HT1080 (cell line): Measurements from ENCODE around the gene ARL16. TPM values are rescaled to one million over a fixed set of nuclear protein-coding genes. Genes with fewer than 3 reads are reported as not detected.

ENCODE experiments used
- DNase-seq: peaks from one replicate; pipeline ENCODE4 v3.0.0-alpha.2; 2015; ENCODE audit warnings: low read depth
- total RNA-seq: library from RNA; depleted of rRNA; stranded (reverse); fragments of >200 nt; shearing (Covaris generic); gene quantifications from 2 replicates; pipeline ENCODE4 v1.2.3, GENCODE V29; 2014

ARL16 gene
- total RNA-seq, 1 experiment from 2014 or later: 47.9 TPM

DNA sequence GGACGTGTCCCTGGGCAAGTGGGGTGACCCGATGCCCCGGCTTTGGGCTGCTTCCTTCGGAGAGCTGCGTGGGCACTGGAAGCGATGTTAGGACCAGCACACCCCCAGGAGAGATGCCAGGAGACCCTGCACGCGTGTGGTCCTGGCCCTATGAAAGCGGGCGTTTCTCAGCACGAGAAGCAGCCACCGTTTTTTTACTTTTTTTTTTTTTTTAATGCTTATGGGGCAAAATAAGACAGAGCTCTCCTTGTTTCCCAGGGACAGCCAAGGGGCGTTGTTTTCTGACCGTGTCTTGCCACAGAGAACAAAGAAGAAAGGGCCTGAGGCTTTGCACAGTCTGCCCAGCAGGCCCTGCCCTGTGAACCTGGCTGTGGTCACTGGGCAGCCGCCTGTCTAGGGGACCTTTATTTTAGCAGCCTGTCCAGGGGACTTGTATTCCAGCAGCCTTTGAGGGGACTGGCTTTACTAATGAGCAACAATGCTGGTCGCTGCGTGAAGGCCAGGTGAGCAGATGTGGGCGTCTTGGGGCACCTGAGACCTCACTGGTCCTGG lies 29.5 kb upstream of the ARL16 start:
- peak; percentile 60 for DNase-seq

GRCh38 chr17:81712468-81713003 lies 28.9 kb upstream of the ARL16 start:
- DNase-seq: peak; percentile 46

DNA sequence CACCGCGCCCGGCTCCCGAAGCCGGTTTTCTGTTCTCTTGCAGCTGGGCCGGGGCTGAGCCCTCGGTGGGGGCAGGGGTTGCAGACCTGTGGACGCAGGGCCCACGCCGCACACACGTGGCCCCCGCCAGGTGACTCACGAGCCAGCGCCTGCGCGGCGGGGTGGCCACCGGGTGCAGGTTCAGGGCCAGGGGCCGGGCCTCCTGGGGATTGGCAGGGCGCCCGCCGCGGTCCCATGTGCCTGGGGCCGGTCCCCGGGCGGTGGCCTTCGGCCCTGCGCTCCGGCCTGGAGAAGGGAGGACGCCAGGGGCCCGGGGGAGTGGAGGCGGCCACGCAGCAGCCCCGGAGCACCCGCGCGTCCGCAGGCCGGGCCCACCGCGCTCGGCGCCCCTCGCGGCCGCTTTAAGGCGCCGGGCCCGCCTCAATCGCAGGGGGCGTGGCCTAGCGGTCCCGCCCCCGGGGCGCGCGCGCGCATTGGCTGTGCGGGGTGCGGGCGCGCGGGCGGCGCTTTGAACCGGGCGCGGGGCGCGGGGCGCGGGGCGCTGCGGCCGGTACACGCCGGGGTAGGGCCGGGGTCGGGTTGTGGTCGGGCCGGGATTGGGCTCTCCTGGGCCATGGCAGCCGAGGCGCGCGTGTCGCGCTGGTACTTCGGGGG lies 28.3 kb upstream of the ARL16 start, which contains the start of gene SLC25A10:
Gene SLC25A10 (plus strand): TSS at position 471 of the 654 bp plus-strand sequence. CDS start 143 bp downstream, at position 614.
- peak; percentile 89 for DNase-seq

GRCh38 chr17:81710514-81711308 lies 27.1 kb upstream of the ARL16 start:
- no peak for DNase-seq

DNA sequence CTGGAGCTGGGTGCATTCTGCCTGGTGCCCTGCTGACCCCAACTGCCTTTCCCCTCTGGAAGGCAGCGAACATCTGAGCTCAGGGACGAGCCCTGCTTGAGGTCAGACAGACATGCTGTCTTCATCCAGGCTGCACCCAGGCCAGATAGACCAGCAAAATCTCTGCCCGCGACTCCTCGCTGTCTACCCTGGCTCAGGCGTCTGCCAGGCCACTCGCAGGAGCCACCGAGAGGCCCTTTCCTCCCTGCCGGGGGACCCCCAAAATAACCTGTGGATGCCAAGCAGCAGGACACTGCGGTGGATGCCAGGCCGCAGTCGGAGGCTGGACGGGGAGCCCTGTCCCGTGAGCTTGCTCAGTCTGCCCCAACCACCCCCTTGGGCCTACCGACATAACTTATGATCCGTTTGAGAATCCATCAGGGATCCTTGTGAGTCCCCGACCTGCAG lies 25.2 kb upstream of the ARL16 start:
- no peak for DNase-seq

DNA sequence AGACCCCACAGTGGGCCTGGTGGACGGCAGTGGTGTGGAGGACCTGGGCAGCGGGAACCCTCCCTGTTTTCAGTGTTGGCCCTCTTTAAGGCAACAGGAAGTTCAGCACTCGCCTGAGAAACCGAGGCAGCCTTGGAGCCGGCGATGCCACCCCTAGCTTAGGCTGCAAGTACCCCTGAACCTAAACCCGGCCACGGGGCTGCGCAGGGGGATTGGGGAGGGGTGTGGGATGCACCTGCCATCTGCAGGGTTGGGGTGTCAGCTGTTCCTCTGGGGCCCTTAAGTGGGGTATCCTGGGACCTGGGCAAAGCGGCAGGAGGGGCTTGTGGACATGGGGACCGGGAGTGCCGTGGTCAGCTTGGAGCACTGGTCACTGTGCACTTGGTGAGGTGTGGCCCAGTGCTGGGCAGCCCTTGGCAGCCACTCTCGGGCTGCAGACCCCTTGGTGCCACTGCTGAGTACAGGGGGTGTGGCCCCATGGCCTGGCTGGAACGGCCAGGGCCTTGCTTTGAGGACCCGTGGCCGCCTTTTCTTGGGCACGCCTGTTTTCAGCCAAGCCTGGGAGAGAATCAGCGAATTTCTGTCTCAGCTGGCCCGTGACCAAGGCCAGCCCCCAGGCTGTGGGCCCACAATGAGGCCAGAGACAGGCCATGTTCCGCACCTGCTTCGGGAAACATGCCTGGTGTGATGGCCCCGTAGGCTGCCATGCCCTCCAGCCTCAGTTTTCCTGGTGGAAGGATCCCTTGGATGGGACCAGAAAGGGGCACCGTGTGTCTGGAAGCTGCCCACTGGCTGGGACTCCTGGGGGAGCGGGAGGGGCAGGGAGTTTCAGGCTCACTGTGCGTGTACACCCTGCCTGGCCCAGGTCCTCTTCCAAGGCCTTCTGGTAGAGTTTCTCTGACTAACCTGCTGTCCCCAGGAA lies 24.4 kb upstream of the ARL16 start:
- DNase-seq: no peak

DNA sequence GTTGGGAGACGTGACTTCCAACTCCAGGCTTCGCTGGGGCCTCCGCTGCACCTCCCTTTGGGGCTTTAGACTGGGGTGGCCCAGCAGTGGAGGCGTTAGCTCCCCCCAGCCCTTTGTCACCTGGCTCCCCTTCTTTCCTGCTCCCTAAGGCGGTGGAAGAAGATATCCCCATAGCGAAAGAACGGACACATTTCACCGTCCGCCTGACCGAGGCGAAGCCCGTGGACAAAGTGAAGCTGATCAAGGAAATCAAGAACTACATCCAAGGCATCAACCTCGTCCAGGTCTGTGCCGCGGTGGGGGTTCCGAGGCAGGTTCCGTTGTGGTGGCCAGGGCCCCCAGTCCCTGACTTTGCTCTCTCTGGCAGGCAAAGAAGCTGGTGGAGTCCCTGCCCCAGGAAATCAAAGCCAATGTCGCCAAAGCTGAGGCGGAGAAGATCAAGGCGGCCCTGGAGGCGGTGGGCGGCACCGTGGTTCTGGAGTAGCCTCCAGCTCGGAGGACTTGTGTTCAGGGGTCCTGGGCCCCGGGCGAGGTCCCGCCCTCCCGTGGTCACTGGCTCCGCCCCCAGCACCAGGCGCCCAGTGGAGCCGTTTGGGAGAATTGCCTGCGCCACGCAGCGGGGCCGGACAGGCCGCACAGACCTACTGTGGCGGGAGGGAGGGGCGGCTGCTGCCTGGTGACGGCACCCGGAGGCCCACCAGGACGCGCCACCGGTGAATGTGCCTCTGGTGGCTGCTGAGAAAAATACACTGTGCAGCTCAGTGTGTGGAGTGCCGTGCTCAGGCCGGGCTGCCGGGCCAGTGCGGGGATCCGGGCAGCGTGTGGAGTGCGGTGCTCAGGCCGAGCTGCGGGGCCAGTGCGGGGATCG lies 23.4 kb upstream of the ARL16 start:
- no peak for DNase-seq

GRCh38 chr17:81706232-81706611 lies 22.6 kb upstream of the ARL16 start:
- DNase-seq: no peak

DNA sequence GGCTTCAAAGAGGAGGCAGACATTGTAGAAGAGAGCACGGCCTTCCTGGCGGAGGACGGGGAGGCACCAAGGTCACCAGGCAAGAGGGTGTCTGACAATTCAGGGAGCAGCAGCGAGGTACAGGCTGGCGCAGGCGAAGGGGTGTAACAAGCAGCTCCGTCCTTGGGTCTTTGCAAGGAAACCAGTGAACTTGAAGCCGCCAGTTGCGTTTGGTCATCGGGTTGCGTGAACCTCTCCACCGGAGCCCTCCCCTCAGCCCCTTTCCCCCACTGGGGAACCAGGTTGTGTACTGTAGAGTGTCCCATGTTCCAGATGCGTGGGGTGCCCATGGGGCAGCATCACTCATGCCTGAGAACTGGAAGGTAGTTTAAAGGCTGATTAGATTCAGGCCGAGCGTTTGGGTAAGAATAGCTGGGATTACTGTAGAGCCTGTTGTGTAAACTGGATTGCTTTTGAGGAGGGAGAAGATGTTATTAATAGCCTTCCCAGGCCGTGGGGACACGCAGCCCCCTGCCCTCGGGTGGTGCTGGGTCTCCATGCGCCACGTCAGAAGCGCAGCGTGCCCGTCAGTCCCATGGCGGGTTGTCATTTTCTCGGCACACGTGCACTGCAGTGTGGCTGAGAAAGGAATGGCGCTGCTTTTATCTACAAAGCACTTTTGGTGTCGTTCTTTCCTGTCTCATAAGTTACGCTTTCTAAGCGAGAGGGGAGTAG lies 22.1 kb upstream of the ARL16 start:
- no peak for DNase-seq

DNA sequence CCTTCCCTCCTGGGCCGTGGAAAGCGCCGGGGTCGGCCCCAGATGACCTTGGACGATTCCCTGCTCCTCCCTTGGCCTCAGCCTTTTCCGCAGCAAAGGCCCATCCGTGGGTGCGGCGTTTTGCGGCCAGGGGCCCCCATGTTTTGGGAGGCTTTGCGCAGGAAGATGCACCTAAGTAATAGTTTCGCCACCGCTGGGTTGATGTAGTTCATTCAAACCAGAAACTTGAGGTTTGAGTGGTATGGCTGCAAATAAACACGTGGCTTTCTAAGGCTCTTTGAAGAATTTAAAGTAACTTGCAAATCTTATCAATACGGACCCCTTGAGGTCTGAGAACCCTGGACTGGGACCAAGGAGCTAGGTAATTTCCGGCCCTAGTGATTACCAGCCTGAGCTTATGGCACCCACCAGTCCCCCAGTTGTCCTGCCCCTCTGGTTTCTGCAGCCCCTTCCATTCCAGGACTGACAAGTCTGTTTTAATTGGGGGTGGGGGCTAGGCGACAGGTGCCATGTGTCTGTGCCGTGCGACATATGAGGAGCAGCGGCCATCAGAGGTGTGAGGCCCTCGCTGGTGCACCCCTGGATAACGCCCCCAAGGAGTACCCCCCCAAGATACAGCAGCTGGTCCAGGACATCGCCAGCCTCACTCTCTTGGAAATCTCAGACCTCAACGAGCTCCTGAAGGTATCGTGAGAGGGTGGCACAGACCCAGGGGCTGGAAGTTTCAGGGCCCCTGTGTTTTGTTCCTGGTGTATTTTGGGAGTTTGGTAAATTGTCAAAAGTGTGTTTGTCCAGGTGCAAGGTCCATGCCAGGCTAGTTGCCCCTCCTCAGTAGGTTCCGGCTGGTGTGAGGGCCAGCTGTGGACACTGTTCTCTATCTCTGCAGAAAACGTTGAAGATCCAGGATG lies 20.4 kb upstream of the ARL16 start:
- DNase-seq: no peak

GRCh38 chr17:81702934-81703746 lies 19.5 kb upstream of the ARL16 start, which contains the start of gene MRPL12:
MRPL12 (plus strand) TSS chr17:81703367; CDS start chr17:81703502, 135 bp downstream.
- DNase-seq: peak; percentile 89

GRCh38 chr17:81701288-81702071 lies 17.9 kb upstream of the ARL16 start:
- DNase-seq: no peak

DNA sequence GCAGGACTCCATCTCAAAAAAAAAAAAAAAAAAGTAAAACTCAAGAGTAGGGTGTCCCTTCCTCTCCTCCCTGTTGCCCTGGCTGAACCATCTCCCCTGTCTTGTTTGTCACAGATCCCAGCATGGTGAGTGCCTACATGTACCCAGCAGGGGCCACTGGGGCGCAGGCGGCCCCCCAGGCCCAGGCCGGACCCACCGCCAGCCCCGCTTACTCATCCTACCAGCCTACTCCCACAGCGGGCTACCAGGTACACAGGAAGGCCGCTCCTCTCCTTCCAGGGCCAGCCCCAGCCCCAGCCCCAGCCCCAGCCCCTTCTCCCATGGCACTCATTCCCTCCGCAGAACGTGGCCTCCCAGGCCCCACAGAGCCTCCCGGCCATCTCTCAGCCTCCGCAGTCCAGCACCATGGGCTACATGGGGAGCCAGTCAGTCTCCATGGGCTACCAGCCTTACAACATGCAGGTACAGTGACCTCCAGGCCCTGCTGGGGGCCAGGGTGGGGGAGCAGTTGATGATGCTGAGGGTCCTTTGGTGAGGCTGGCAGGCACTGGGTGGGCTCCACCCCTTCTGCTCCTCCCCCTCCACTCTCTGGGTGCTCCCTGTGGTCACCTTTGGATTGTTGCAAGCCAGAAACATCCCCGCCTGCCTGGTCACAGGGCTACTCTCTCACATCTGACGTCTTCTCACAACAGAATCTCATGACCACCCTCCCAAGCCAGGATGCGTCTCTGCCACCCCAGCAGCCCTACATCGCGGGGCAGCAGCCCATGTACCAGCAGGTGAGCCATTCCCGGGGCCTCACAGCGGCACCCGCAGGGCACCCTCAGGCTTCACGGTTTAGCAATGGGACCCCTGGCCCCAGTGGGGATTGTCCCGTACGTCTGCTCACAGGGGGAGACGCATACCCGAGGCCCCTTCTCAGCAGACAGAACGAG lies 17.0 kb upstream of the ARL16 start:
- no peak for DNase-seq

DNA sequence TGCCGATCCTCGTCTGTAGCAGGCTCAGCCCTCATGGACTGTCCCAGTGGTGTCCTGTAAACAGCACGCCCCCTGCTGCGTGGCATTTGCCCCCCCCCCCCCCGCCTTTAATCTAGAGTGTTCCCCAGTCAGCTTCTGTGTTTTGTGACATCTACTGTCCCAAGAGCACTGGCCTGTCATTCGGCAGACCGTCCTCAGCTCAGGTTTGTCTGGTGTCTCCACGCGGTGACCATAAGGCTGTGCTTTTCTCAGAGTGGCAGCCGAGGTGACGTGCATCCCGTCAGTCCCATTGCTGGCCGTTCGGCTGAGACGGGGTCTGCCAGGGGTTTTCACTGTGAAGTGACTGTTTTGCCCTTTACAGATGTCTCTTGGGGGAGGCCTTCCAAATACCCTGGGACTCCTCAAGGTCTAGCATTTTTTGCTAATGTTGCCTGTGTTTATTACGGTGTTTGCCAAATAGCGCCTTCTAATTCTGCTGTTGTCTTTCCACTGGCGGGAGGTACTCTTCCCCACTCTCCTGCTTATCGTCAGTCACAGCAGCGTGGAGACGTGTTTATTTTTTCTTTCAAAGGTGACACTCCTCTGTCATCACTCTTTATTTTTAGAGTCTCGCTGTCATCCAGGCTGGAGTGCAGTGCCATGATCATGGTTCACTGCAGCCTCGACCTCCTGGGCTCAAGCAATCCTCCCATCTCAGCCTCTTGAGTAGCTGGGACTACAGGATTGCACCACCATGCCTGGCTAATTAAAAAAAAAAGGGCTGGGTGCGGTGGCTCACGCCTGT lies 13.9 kb upstream of the ARL16 start:
- no peak for DNase-seq
